Esophagus muscularis mucosa (tissue), 4 donors: Measurements from ENCODE around the gene CCDC40. TPM values are rescaled to one million over a fixed set of nuclear protein-coding genes. Genes with fewer than 3 reads are reported as not detected.
A peak's percentile ranks its signal among the peaks of the same experiment; 100 is the strongest.
"Not testable (repeated sequence)": the region's sequence is repeated elsewhere in the genome, so short reads cannot be mapped to it uniquely, and the experiment has no call there.

Experiments
- DNase-seq: peaks from one replicate; pipeline ENCODE4 v3.0.0-alpha.2; 2017; ENCODE audit errors: extremely low spot score
- H3K27ac ChIP-seq, 4 donors: fragments of 200-600 bp; sonication (generic); replicated peaks in 1 of 4; 1 replicate in 3 of 4; 2 replicates in 1 of 4; pipeline ENCODE4 v1.5.1; 2016 to 2019; ENCODE audit warnings: mild to moderate bottlenecking in 1 of 4
- H3K27me3 ChIP-seq, 4 donors: fragments of 200-600 bp; sonication (generic); one replicate each; pipeline versions ENCODE4 v1.5.1 to v1.6.0; 2016 to 2019
- H3K36me3 ChIP-seq, 4 donors: fragments of 200-600 bp; sonication (generic); one replicate each; pipeline ENCODE4 v1.5.1; 2016 to 2019
- H3K4me1 ChIP-seq, 4 donors: fragments of 200-600 bp; sonication (generic); one replicate each; pipeline ENCODE4 v1.5.1; 2016 to 2019
- H3K4me3 ChIP-seq, 4 donors: fragments of 200-600 bp; sonication (generic); 1 replicate in 2 of 4; 2 replicates in 2 of 4; pipeline ENCODE4 v1.5.1; 2016 to 2019; ENCODE audit warnings: mild to moderate bottlenecking in 4 of 4, moderate library complexity in 1 of 4
- H3K9me3 ChIP-seq, 4 donors: fragments of 200-600 bp; sonication (generic); 1 replicate in 3 of 4; 2 replicates in 1 of 4; pipeline ENCODE4 v1.5.1; 2016 to 2019
- EP300 ChIP-seq: sonication (generic); formaldehyde crosslinking; IDR thresholded peaks from one replicate; pipeline ENCODE4 v1.6.1; 2017; ENCODE audit warnings: antibody characterized with exemption
- POLR2A ChIP-seq: fragments of 450-650 bp; IDR thresholded peaks from one replicate; pipeline ENCODE4 v1.6.1; 2017; ENCODE audit warnings: antibody characterized with exemption, moderate library complexity, mild to moderate bottlenecking, low read depth
- POLR2AphosphoS5 ChIP-seq, 2 donors: sonication (generic); formaldehyde crosslinking; IDR thresholded peaks; one replicate each; pipeline ENCODE4 v1.6.1; 2017; ENCODE audit warnings: antibody characterized with exemption in 2 of 2
- WGBS: methylation state at CpG from one replicate; pipeline ENCODE4 v1.1.5; 2018; 5-methylcytosine and 5-hydroxymethylcytosine counted together
- intact Hi-C: fragments of 100-400 bp; cut with DNase I; formaldehyde crosslinking; loops from one replicate; pipeline ENCODE4 v1.15.1; 2023
- total RNA-seq, 4 donors: library from RNA; depleted of rRNA; stranded (reverse); fragments of >200 nt; gene quantifications; one replicate each; pipeline versions ENCODE4 v1.1.0 to v1.2.1, GENCODE V29; 2016
- TF ChIP-seq, protein P1 (sequence below), 3 experiments: fragments of 200-600 bp in 2 of 3; fragments of 450-650 bp in 1 of 3; sonication (generic) in 2 of 3; IDR thresholded peaks; one replicate each; pipeline ENCODE4 v1.5.1; 2017 to 2019; ENCODE audit warnings: antibody characterized with exemption in 3 of 3, mild to moderate bottlenecking in 2 of 3, moderate library complexity in 1 of 3

The CCDC40 gene
- total RNA-seq, 4 donors from 2014 or later: 4.9 to 9.5 (median 7.8) TPM

DNA sequence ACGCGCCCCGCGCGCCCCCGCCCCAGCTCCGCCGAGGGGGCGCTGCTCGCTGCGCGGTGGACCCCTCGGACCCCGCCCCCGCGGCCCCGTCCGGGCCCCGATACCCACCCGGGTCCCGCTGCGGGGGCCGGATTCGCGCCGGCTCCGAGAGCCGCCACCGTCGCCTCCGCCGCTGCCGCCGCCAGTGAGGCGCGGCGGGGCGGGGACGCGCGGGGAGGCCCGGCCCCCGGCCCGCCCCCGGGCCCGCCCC lies 830 bp upstream of the CCDC40 start, which contains the start of gene TBC1D16:
Gene TBC1D16, minus strand, starts transcription at position 186 of the 250 bp plus-strand sequence. CDS start 22,325 bp downstream, outside the sequence.
- TF ChIP-seq POLR2A (no peak), EP300 (no peak), POLR2AphosphoS5 (IDR thresholded peaks at IDR 0.05) (no peak)
- TF ChIP-seq, protein P1, sequence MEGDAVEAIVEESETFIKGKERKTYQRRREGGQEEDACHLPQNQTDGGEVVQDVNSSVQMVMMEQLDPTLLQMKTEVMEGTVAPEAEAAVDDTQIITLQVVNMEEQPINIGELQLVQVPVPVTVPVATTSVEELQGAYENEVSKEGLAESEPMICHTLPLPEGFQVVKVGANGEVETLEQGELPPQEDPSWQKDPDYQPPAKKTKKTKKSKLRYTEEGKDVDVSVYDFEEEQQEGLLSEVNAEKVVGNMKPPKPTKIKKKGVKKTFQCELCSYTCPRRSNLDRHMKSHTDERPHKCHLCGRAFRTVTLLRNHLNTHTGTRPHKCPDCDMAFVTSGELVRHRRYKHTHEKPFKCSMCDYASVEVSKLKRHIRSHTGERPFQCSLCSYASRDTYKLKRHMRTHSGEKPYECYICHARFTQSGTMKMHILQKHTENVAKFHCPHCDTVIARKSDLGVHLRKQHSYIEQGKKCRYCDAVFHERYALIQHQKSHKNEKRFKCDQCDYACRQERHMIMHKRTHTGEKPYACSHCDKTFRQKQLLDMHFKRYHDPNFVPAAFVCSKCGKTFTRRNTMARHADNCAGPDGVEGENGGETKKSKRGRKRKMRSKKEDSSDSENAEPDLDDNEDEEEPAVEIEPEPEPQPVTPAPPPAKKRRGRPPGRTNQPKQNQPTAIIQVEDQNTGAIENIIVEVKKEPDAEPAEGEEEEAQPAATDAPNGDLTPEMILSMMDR (IDR thresholded peaks at IDR 0.05): no peak
- peaks cover 12 to 36% (median 25%) of the 10 kb centered on the region in 4 donors for H3K4me1 ChIP-seq
- 3% methylated on average over 6 of the region's 46 CpGs for WGBS
- H3K27me3 ChIP-seq: no peaks in the 10 kb centered on the region
- peak within 1 kb of the TSS; percentile 86 to 94 (median 92) for H3K27ac ChIP-seq
- no peak for DNase-seq
- intact Hi-C loops: no loop called here
- H3K9me3 ChIP-seq: no peaks in the 10 kb centered on the region
- H3K4me3 ChIP-seq: peak within 1 kb of the TSS; percentile 79 to 92 (median 87)
- peaks cover 0 to 10% (median 4%) of the 10 kb centered on the region in 4 donors for H3K36me3 ChIP-seq

GRCh38 chr17:80036715-80037477 lies 454 bp downstream of the CCDC40 start:
- Histone ChIP-seq H3K4me3 (peak overlapping the region; percentile 79 to 92 (median 87)), H3K4me1 (peaks cover 12 to 28% (median 20%) of the 10 kb centered on the region in 4 donors), H3K9me3 (no peaks in the 10 kb centered on the region), H3K27ac (peak overlapping the region; percentile 86 to 94 (median 92)), H3K36me3 (peaks cover 0 to 18% (median 6%) of the 10 kb centered on the region in 4 donors), H3K27me3 (no peaks in the 10 kb centered on the region)
- no peak for DNase-seq
- TF ChIP-seq POLR2AphosphoS5 (IDR thresholded peaks at IDR 0.05) (no peak), POLR2A (no peak), EP300 (no peak)
- TF ChIP-seq, protein P1 (IDR thresholded peaks at IDR 0.05): no peak
- intact Hi-C loops: no loop called here
- WGBS: under 1% methylated on average over 33 of the region's 52 CpGs

- H3K4me1 ChIP-seq: no peaks in the 10 kb centered on the region
- 97% methylated on average over 6 of the region's 6 CpGs for WGBS
Measured at GRCh38 chr17:80043963-80044362, 7.5 kb downstream of the CCDC40 start.

GRCh38 chr17:80045703-80046102 lies 9.3 kb downstream of the CCDC40 start:
- no peak for TF ChIP-seq POLR2AphosphoS5 (IDR thresholded peaks at IDR 0.05)
- TF ChIP-seq, protein P1 (IDR thresholded peaks at IDR 0.05): no peak
- no peak for TF ChIP-seq EP300
- no peak for TF ChIP-seq POLR2A
- Histone ChIP-seq H3K9me3 (no peaks in the 10 kb centered on the region), H3K36me3 (peaks cover 5 to 59% (median 31%) of the 10 kb centered on the region in 4 donors), H3K27ac (no peak overlapping the region), H3K4me3 (no peak overlapping the region), H3K27me3 (no peaks in the 10 kb centered on the region), H3K4me1 (no peaks in the 10 kb centered on the region)
- no peak for DNase-seq
- intact Hi-C loops: no loop called here
- WGBS: 68% methylated on average over 4 of the region's 4 CpGs

More at GRCh38 chr17:80043963-80044362, 7.5 kb downstream of the CCDC40 start:
- DNase-seq: no peak
- TF ChIP-seq, protein P1 (IDR thresholded peaks at IDR 0.05): no peak
- no peak for TF ChIP-seq EP300
- no peak for TF ChIP-seq POLR2AphosphoS5 (IDR thresholded peaks at IDR 0.05)
- TF ChIP-seq POLR2A: no peak
- Histone ChIP-seq H3K4me3 (no peak overlapping the region), H3K27me3 (no peaks in the 10 kb centered on the region), H3K9me3 (no peaks in the 10 kb centered on the region), H3K27ac (no peak overlapping the region), H3K36me3 (peaks cover 5 to 54% (median 21%) of the 10 kb centered on the region in 4 donors)
- intact Hi-C loops: no loop called here

- H3K9me3 ChIP-seq, H3K4me1 ChIP-seq, H3K27ac ChIP-seq, intact Hi-C loops, H3K4me3 ChIP-seq, DNase-seq, H3K27me3 ChIP-seq: not testable (repeated sequence)
- H3K36me3 ChIP-seq: peaks cover 5 to 61% (median 33%) of the 10 kb centered on the region in 4 donors
- 95% methylated on average over 10 of the region's 10 CpGs for WGBS
Measured at GRCh38 chr17:80046709-80047108, 10.3 kb downstream of the CCDC40 start.
